Nucleus accumbens (tissue), 56 donors: ENCODE measurements around the gene FASN.

Experiments
- DNase-seq, 56 donors: peaks; one replicate each; lab custom pipeline; 2025; lab: John Stamatoyannopoulos, UW

Gene FASN

GRCh38 chr17:82090549-82091263, 7.3 kb downstream of the FASN start:
- DNase-seq: no peak

- no peak for DNase-seq
Observed at GRCh38 chr17:82089723-82090548, 8.1 kb downstream of the FASN start.

- DNase-seq: no peak
Observed at GRCh38 chr17:82088838-82089722, 9.0 kb downstream of the FASN start.

GRCh38 chr17:82087961-82088837, 9.8 kb downstream of the FASN start:
- no peak for DNase-seq

- DNase-seq: no peak
Observed at GRCh38 chr17:82086941-82087906, 10.8 kb downstream of the FASN start.

- no peak for DNase-seq
Observed at GRCh38 chr17:82085931-82086764, 11.9 kb downstream of the FASN start.

- DNase-seq: no peak
Observed at GRCh38 chr17:82085031-82085861, 12.8 kb downstream of the FASN start.

GRCh38 chr17:82084373-82085030, 13.5 kb downstream of the FASN start:
- DNase-seq: no peak

- DNase-seq: no peak
Observed at GRCh38 chr17:82083533-82084359, 14.3 kb downstream of the FASN start.

GRCh38 chr17:82083009-82083408, 15.0 kb downstream of the FASN start:
- DNase-seq: no peak

- no peak for DNase-seq
Observed at GRCh38 chr17:82082456-82082855, 15.6 kb downstream of the FASN start.

GRCh38 chr17:82081966-82082365, 16.1 kb downstream of the FASN start:
- DNase-seq: no peak

- no peak for DNase-seq
Observed at GRCh38 chr17:82081546-82081945, 16.5 kb downstream of the FASN start.

GRCh38 chr17:82080789-82081464, 17.1 kb downstream of the FASN start:
- no peak for DNase-seq
